ENCODE results near the gene HRH1. TPM values are rescaled to one million over a fixed set of nuclear protein-coding genes. Genes with fewer than 3 reads are reported as not detected.
"Not testable (repeated sequence)": the region's sequence is repeated elsewhere in the genome, so short reads cannot be mapped to it uniquely, and the experiment has no call there.

HRH1 gene
- total RNA-seq, 4 donors from 2014 or later = 4.1 to 8.8 (median 4.4) TPM

- intact Hi-C loops (cut with DNase I) = no loop called here
- no peak overlapping the region for H3K27ac ChIP-seq
- WGBS, 2 donors = 83 to 86% methylated on average over 6 of the region's 6 CpGs
- no peaks in the 10 kb centered on the region for H3K36me3 ChIP-seq
- DNase-seq = no peak
- peaks cover 7 to 27% (median 16%) of the 10 kb centered on the region in 3 donors for H3K4me1 ChIP-seq
- no peaks in the 10 kb centered on the region for H3K9me3 ChIP-seq
- TF ChIP-seq, protein P1, sequence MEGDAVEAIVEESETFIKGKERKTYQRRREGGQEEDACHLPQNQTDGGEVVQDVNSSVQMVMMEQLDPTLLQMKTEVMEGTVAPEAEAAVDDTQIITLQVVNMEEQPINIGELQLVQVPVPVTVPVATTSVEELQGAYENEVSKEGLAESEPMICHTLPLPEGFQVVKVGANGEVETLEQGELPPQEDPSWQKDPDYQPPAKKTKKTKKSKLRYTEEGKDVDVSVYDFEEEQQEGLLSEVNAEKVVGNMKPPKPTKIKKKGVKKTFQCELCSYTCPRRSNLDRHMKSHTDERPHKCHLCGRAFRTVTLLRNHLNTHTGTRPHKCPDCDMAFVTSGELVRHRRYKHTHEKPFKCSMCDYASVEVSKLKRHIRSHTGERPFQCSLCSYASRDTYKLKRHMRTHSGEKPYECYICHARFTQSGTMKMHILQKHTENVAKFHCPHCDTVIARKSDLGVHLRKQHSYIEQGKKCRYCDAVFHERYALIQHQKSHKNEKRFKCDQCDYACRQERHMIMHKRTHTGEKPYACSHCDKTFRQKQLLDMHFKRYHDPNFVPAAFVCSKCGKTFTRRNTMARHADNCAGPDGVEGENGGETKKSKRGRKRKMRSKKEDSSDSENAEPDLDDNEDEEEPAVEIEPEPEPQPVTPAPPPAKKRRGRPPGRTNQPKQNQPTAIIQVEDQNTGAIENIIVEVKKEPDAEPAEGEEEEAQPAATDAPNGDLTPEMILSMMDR (IDR thresholded peaks at IDR 0.05) = no peak
- H3K4me3 ChIP-seq = no peak overlapping the region
- H3K27me3 ChIP-seq = no peaks in the 10 kb centered on the region
Measured at GRCh38 chr3:11212784-11213183, 58.5 kb downstream of the HRH1 start.

DNA sequence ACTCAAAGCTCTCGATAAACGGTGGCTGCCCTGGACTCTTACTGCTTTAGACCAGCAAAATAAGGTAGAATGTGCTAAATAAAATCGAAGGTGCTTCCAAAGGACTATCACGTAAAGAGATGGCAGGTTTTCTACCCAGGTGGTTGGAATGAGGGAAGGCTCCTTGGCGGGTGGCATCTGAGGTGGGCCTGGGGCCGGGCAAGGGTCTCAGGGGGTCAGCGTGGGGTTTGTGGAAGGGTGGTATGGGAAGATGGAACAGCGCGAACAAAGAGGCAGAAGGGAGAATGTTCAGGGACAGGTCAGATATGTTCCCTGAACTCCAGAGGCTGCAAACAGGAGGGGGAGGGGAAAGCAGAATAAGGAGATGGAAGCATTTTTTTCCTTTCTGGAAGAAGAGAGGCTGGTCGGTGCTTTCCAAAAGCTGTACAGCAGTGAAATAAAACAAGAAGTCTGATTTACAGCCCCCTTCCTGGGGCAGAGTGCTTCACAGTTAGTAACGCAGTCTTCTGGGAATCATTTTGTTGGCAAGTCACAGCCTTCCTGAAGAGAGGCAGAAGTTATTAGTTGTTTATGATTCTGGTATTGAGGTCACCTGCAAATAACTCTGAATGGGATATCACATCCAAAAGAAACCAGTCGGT is 59.6 kb downstream of the HRH1 start:
- WGBS, 2 donors = 78 to 88% methylated on average over 12 of the region's 12 CpGs
- intact Hi-C loops (cut with DNase I) = no loop called here
- no peak for DNase-seq
- H3K27ac ChIP-seq = no peak overlapping the region
- no peaks in the 10 kb centered on the region for H3K9me3 ChIP-seq
- H3K27me3 ChIP-seq = no peaks in the 10 kb centered on the region
- no peak for TF ChIP-seq POLR2A (IDR thresholded peaks at IDR 0.05)
- TF ChIP-seq, protein P1 (IDR thresholded peaks at IDR 0.05) = no peak
- peaks cover 7 to 27% (median 16%) of the 10 kb centered on the region in 3 donors for H3K4me1 ChIP-seq
- no peaks in the 10 kb centered on the region for H3K36me3 ChIP-seq
- H3K4me3 ChIP-seq = no peak overlapping the region

- Histone ChIP-seq H3K9me3 (no peaks in the 10 kb centered on the region), H3K4me3 (no peak overlapping the region), H3K36me3 (no peaks in the 10 kb centered on the region), H3K27ac (no peak overlapping the region), H3K4me1 (peaks cover 7 to 32% (median 16%) of the 10 kb centered on the region in 3 donors), H3K27me3 (no peaks in the 10 kb centered on the region)
- intact Hi-C loops (cut with DNase I) = no loop called here
- no peak for DNase-seq
- TF ChIP-seq, protein P1 (IDR thresholded peaks at IDR 0.05) = no peak
- no peak for TF ChIP-seq POLR2A (IDR thresholded peaks at IDR 0.05)
- 69 to 95% methylated on average over 1 of the region's 1 CpG for WGBS, 2 donors
Measured at GRCh38 chr3:11214451-11214978, 60.2 kb downstream of the HRH1 start.

- H3K36me3 ChIP-seq; H3K27me3 ChIP-seq; H3K4me3 ChIP-seq; intact Hi-C loops (cut with DNase I); H3K9me3 ChIP-seq; H3K27ac ChIP-seq; DNase-seq: not testable (repeated sequence)
- peaks cover 0 to 18% (median 7%) of the 10 kb centered on the region in 3 donors for H3K4me1 ChIP-seq
- WGBS, 2 donors = 70 to 74% methylated on average over 6 of the region's 6 CpGs
Measured at GRCh38 chr3:11217370-11217769, 63.1 kb downstream of the HRH1 start.

DNA sequence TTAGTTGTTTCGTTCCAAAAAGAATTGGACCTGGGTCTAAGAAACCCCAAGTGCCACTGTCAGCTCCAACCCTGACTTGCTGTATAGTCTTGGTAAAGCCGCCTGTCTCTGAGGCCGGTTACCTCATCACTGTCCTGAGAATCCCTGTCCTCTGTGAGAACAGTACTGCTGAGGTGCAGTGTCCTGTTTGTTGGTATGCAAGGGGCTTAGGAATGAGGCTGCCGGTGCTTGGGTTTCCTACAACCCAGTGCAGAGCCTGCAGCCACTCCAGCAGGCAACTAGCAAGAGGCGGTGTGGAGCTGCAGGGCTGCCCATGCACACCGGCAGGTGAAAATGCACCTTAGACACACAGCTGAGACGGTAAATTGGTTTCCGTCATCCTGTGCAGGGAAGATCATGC is 65.9 kb downstream of the HRH1 start:
- TF ChIP-seq POLR2A (IDR thresholded peaks at IDR 0.05) = no peak
- TF ChIP-seq, protein P1 (IDR thresholded peaks at IDR 0.05) = no peak
- H3K27ac ChIP-seq = no peak overlapping the region
- peaks cover 0 to 19% (median 9%) of the 10 kb centered on the region in 3 donors for H3K4me1 ChIP-seq
- intact Hi-C loops (cut with DNase I) = no loop called here
- WGBS, 2 donors = 87% methylated on average over 5 to 8 of the region's 8 CpGs
- no peak overlapping the region for H3K4me3 ChIP-seq
- H3K9me3 ChIP-seq = no peaks in the 10 kb centered on the region
- no peak for DNase-seq
- no peaks in the 10 kb centered on the region for H3K36me3 ChIP-seq
- H3K27me3 ChIP-seq = no peaks in the 10 kb centered on the region

Measured in esophagus squamous epithelium (tissue), 5 donors.